Endothelial cell of umbilical vein (primary cell): ENCODE data around the gene SLC38A4. TPM values are rescaled to one million over a fixed set of nuclear protein-coding genes. Genes with fewer than 3 reads are reported as not detected.

ENCODE experiments used
- BruUV-seq: library from RNA; stranded (reverse); fragments of 400-500 nt; replicated peaks from 2 replicates; lab custom pipeline; 2021; lab: Mats Ljungman, UMichigan
- CTCF ChIA-PET: fragments of 300-600, 350-600 bp; sonication (Branson Sonifier 250); formaldehyde crosslinking; loops from one replicate; lab custom pipeline; 2021; ENCODE audit warnings: antibody characterized with exemption, inconsistent platforms; lab: Charles Lee
- POLR2A ChIA-PET: fragments of 300-600, 350-600 bp; sonication (Branson Sonifier 250); formaldehyde crosslinking; loops from one replicate; lab custom pipeline; 2021; ENCODE audit warnings: antibody characterized with exemption, inconsistent platforms; lab: Charles Lee
- DNase-seq: peaks from one replicate; pipeline ENCODE4 v3.0.0-alpha.2; 2011; ENCODE audit warnings: low read depth, low spot score
- FAIRE-seq: peaks from 2 replicates; lab custom pipeline; 2011; peaks lifted over from hg19 to GRCh38; lab: Jason Lieb, UNC
- H2AFZ ChIP-seq: 2 replicates; pipeline ENCODE4 v1.6.0; 2012; ENCODE audit warnings: low read depth, low read length, control low read depth, inconsistent platforms
- H3K27ac ChIP-seq: 2 replicates; pipeline ENCODE4 v1.5.1; 2011; ENCODE audit warnings: low read depth, mild to moderate bottlenecking, control low read depth, low read length, moderate library complexity; ENCODE audit not compliant: insufficient read depth
- H3K27me3 ChIP-seq, 2 experiments: 2 replicates each; pipeline versions ENCODE4 v1.6.0 to v1.6.1; 2011; ENCODE audit warnings: low read length in 2 of 2, mixed read lengths in 1 of 2; ENCODE audit not compliant: control insufficient read depth in 2 of 2, insufficient read depth in 2 of 2
- H3K36me3 ChIP-seq, 2 experiments: 2 replicates in 1 of 2; 3 replicates in 1 of 2; pipeline ENCODE4 v1.5.1; 2011; ENCODE audit warnings: low read length in 2 of 2, mild to moderate bottlenecking in 1 of 2, moderate library complexity in 1 of 2; ENCODE audit not compliant: control insufficient read depth in 2 of 2, insufficient read depth in 2 of 2; ENCODE audit errors: extremely low read depth in 1 of 2
- H3K4me1 ChIP-seq: 3 replicates; pipeline ENCODE4 v1.5.1; 2011; ENCODE audit warnings: mild to moderate bottlenecking, low read length; ENCODE audit not compliant: control insufficient read depth, insufficient read depth; ENCODE audit errors: extremely low read depth
- H3K4me2 ChIP-seq: 2 replicates; pipeline ENCODE4 v1.6.1; 2011; ENCODE audit warnings: low read length, control low read depth, mixed read lengths; ENCODE audit not compliant: insufficient read depth
- H3K4me3 ChIP-seq, 3 experiments: fragments of 200-600 bp in 1 of 3; sonication (generic), shearing (Covaris generic) in 1 of 3; replicated peaks in 1 of 3; 2 replicates each; pipeline ENCODE4 v1.5.1; 2011 to 2016; ENCODE audit warnings: control low read depth in 3 of 3, low read length in 3 of 3, mild to moderate bottlenecking in 2 of 3, inconsistent platforms in 1 of 3, low read depth in 1 of 3, moderate library complexity in 1 of 3; ENCODE audit not compliant: insufficient read depth in 1 of 3
- H3K79me2 ChIP-seq: 2 replicates; pipeline ENCODE4 v1.6.0; 2012; ENCODE audit warnings: low read length, inconsistent platforms; ENCODE audit not compliant: control insufficient read depth, insufficient read depth
- H3K9ac ChIP-seq: replicated peaks from 2 replicates; pipeline ENCODE3; 2011; ENCODE audit warnings: low read length, control low read depth; ENCODE audit not compliant: insufficient read depth; ENCODE audit errors: extremely low read depth
- H3K9me1 ChIP-seq: replicated peaks from 3 replicates; pipeline ENCODE4 v1.6.0; 2011; ENCODE audit warnings: mild to moderate bottlenecking, low read length; ENCODE audit not compliant: control insufficient read depth, insufficient read depth; ENCODE audit errors: extremely low read depth
- H3K9me3 ChIP-seq: replicated peaks from 2 replicates; pipeline ENCODE4 v1.5.1; 2012; ENCODE audit warnings: low read length, inconsistent platforms; ENCODE audit not compliant: control insufficient read depth, insufficient read depth
- H4K20me1 ChIP-seq: replicated peaks from 2 replicates; pipeline ENCODE3; 2011; ENCODE audit warnings: mild to moderate bottlenecking, low read length; ENCODE audit not compliant: control insufficient read depth, insufficient read depth; ENCODE audit errors: extremely low read depth
- CTCF ChIP-seq, 2 donors: IDR thresholded peaks; 1 replicate in 1 of 2; 2 replicates in 1 of 2; pipeline ENCODE4 v1.5.1; 2011; ENCODE audit warnings: low read length in 2 of 2, mild to moderate bottlenecking in 2 of 2, moderate library complexity in 2 of 2, control low read depth in 1 of 2, inconsistent platforms in 1 of 2, low read depth in 1 of 2; ENCODE audit not compliant: insufficient read depth in 1 of 2; ENCODE audit errors: extremely low read depth in 1 of 2
- EZH2 ChIP-seq: IDR thresholded peaks from 2 replicates; pipeline ENCODE4 v1.6.1; 2012; ENCODE audit warnings: borderline replicate concordance, low read depth, mild to moderate bottlenecking, moderate library complexity, low read length, inconsistent platforms; ENCODE audit not compliant: severe bottlenecking
- FOS ChIP-seq: IDR thresholded peaks from 2 replicates; pipeline ENCODE4 v1.6.1; 2011; ENCODE audit warnings: mild to moderate bottlenecking, low read length, moderate library complexity, borderline replicate concordance; ENCODE audit not compliant: insufficient read depth
- JUN ChIP-seq: IDR thresholded peaks from 2 replicates; pipeline ENCODE4 v1.6.1; 2011; ENCODE audit warnings: borderline replicate concordance, low read depth; ENCODE audit not compliant: insufficient read length, insufficient read depth
- MAX ChIP-seq: IDR thresholded peaks from 2 replicates; pipeline ENCODE4 v1.6.1; 2011; ENCODE audit not compliant: insufficient read depth, insufficient read length
- MYC ChIP-seq: IDR thresholded peaks from one replicate; pipeline ENCODE4 v1.6.1; 2011; ENCODE audit warnings: mild to moderate bottlenecking, low read depth, low read length
- POLR2A ChIP-seq: IDR thresholded peaks from 2 replicates; pipeline ENCODE4 v1.6.1; 2012; ENCODE audit warnings: low read depth, mild to moderate bottlenecking, control low read depth, low read length
- POLR2AphosphoS5 ChIP-seq: IDR thresholded peaks from 2 replicates; pipeline ENCODE4 v1.6.1; 2012; ENCODE audit warnings: low read depth, mild to moderate bottlenecking, control low read depth, low read length, moderate library complexity; ENCODE audit not compliant: insufficient read depth
- dilution Hi-C: fragments of 300-500 bp; cut with MboI; formaldehyde crosslinking; loops from one replicate; pipeline ENCODE4 v1.15.0; 2019; ENCODE audit warnings: low sequenced_read_pairs; ENCODE audit not compliant: extremely low pct_ligation_motif_present
- intact Hi-C: fragments of 100-400 bp; cut with micrococcal nuclease; formaldehyde crosslinking; loops from one replicate; pipeline ENCODE4 v1.10.0; 2022
- polyA plus RNA-seq, 4 experiments: library from polyadenylated mRNA; depleted of rRNA in 3 of 4; stranded (reverse) in 3 of 4; unstranded in 1 of 4; fragments of >200 nt; gene quantifications; 2 replicates each; pipeline versions ENCODE4 v1.2.1 to v1.2.3, GENCODE V29; 2011 to 2012; ENCODE audit warnings: missing spikeins in 1 of 4
- total RNA-seq: library from RNA; stranded (reverse); gene quantifications from 2 replicates; pipeline ENCODE4 v1.2.3, GENCODE V29; 2021

Gene SLC38A4
- total and polyA plus RNA-seq, 2 donors (not counting 3 experiments of a cell fraction or from before 2014, with no cell fraction given), result 0.36 to 0.66 TPM

GRCh38 chr12:46875095-46875494 lies 49.3 kb upstream of the SLC38A4 start:
- H3K36me3 ChIP-seq, result no peaks in the 10 kb centered on the region
- DNase-seq (no peak), FAIRE-seq (no peak)
- POLR2A ChIA-PET, result no interaction called here
- H3K27ac ChIP-seq, result no peak overlapping the region
- H3K4me1 ChIP-seq, result no peaks in the 10 kb centered on the region
- H3K79me2 ChIP-seq, result no peaks in the 10 kb centered on the region
- H3K9ac ChIP-seq, result no peak overlapping the region
- intact Hi-C loops (no loop called here), dilution Hi-C loops (no loop called here)
- CTCF ChIA-PET, result interaction anchor here (0.9 kb wide), 1 partner anchor 11 kb away, joined by 3 read pairs; no protein-coding TSS in a partner anchor
- H3K27me3 ChIP-seq, result peaks cover 0 to 3% of the 10 kb centered on the region in 2 experiments
- H3K4me2 ChIP-seq, result no peak overlapping the region
- no TSS peak for BruUV-seq
- no peaks in the 10 kb centered on the region for H4K20me1 ChIP-seq
- TF ChIP-seq MAX (no peak), EZH2 (no peak), MYC (no peak), JUN (no peak), CTCF (IDR thresholded peaks at IDR 0.05; ENCODE audit: extremely low read depth in 1 of 2, insufficient read depth in 1 of 2, low read depth in 1 of 2, low read length in 2 of 2) (no peak), POLR2A (no peak), FOS (no peak), POLR2AphosphoS5 (no peak)
- no peaks in the 10 kb centered on the region for H3K9me3 ChIP-seq
- no peak overlapping the region for H2AFZ ChIP-seq
- H3K4me3 ChIP-seq, result no peak overlapping the region
- no peaks in the 10 kb centered on the region for H3K9me1 ChIP-seq
